T-helper 2 cell (primary cell): ENCODE data around the gene PTPRO.

Experiments used
- DNase-seq, 5 experiments: peaks; one replicate each; pipeline versions ENCODE4 v3.0.0 to v3.0.0-alpha.2; 2012 to 2022

Gene PTPRO

DNA sequence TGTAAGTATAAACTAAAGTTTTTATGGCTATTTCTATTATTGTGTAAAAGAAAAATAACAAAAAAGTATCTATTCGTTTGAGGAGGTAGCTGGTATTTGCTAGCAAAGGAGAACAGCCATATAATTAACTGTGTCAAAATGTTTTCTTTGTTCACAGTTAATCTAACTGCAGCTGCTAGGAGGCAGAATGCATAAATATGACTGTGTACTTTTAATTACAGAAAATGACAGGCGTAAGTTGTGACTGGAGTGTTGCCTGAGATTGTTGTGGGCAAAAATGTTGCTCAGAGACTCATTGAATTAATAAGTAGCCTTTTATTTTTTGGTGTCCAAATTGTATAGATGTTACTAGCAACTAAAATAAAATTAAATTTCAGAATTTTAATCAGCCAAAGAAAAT is 33.5 kb downstream of the PTPRO start:
- DNase-seq: no peak

- DNase-seq: no peak
Observed at GRCh38 chr12:15356951-15357364, 34.6 kb downstream of the PTPRO start.

DNA sequence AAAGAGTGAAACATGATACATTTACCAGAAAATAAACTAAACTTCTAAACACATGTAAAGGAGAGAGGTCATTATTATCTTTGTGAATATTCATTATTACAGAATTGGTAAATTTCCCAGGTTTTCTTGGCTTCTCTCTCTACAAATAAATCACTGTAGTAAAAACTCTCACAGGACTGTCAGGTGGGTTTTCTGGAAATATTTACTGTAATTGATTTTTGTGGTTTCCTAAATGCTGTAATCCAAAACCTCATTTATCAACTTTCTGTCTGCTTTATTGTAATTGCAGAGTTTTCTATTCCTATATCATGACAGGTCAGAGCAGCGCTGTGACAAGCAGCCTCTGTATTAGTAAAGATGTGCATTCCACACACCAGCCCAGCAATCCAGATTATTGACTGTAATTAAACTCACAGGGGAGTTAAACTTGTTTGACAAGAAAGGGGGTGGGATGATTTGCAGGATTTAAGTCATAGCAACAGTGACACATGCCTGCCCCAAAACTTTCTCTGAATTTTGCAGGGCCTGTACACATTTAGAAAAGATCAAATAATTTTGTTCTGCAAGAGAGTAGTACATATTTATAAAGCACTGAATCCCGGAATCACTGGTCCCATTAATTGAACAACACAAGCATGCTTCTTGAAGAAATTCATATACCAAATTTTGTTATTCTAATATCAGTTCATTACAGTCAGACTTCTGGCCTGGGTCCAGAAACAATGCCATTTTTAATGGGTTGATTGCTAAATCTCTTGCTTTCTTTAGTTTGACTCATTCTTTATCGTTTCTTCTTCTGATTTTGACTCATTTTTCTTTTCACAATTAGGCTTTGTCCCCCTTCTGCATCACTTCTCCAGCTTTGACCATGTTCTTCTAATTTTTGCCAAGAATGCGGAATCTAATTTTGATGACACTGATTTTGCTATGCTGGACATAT is 42.2 kb downstream of the PTPRO start:
- no peak for DNase-seq

GRCh38 chr12:15368812-15369211 is 46.5 kb downstream of the PTPRO start:
- no peak for DNase-seq

GRCh38 chr12:15372352-15372751 is 50.0 kb downstream of the PTPRO start:
- no peak for DNase-seq

GRCh38 chr12:15387772-15388171 is 65.5 kb downstream of the PTPRO start:
- no peak for DNase-seq

- DNase-seq: no peak
Observed at GRCh38 chr12:15389561-15389960, 67.3 kb downstream of the PTPRO start.

GRCh38 chr12:15393037-15393436 is 70.7 kb downstream of the PTPRO start:
- DNase-seq: no peak

DNA sequence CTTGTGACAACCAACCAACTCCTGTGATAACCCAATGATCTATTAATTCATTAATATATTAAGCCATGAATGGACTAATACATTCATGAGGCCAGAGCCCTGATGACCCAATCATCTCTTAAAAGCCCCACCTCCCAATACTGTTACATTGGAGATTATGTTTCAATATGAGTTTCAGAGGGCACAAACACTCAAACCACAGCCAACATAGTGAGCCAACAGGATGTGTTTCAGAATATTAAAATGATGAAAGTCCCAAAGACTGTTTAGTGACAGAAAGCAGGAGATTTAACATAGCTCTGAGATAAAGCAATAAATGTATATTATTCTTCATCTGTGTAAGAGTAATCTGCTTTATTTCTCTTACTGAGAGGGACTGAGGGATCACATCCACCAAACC is 71.7 kb downstream of the PTPRO start:
- no peak for DNase-seq

- DNase-seq: no peak
Observed at GRCh38 chr12:15404485-15404884, 82.2 kb downstream of the PTPRO start.

DNA sequence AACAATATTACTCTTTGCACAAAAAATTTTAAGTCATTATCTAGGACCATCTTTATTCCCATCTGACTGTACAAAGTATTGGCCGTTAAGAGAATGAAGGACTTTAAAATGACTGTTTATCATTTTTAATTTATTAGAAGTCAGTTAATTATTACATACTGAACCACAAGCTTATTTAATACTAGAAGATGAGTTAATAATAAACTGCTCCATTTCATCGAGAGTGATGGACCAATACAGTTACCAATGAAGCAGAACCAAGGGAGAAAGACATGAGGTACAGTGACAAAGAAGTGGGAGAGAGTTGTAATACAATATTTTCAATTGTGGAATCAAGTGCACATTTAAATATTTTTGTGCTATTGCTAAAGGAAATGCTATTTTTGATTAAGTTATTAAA is 83.3 kb downstream of the PTPRO start:
- DNase-seq: no peak

- DNase-seq: no peak
Observed at GRCh38 chr12:15407025-15407424, 84.7 kb downstream of the PTPRO start.

DNA sequence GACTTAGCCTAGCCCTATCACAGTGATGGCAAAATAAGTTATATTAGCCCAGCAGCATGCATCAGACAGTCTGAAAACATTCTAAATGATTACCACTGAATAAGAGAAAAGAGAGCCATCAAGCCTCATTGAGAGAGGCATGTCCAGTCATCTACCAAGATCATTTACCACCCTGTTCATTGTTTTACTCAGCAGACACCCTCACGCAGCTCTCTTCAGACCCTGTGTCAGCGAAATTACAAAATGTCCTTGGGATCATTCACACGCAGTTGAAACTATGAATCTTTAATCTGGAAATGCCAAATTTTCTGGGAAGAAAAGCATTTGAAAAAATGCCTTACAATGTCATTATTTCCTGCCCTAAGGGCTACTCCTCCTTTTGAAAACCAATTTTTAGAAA is 89.5 kb downstream of the PTPRO start:
- DNase-seq: no peak

DNA sequence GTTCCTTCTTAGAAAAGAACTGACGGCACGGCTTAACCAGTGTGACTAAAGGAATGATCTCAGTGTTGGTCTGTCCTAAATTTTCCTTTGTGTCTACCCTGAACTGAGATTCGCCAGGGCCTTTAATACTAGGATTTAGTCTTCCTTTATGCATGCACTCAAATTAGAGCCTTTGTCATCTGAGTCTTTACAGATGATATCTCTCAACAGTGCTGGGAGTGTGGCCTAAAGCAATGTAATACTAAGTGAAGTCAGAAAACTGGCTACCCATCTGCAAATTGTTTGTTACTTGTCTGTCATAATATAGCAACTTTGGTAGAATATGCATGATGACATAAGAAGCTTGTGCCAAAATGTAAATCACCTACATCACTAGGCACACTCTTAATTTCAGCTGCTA is 95.4 kb downstream of the PTPRO start:
- no peak for DNase-seq

GRCh38 chr12:15423629-15424028 is 101.3 kb downstream of the PTPRO start:
- no peak for DNase-seq

DNA sequence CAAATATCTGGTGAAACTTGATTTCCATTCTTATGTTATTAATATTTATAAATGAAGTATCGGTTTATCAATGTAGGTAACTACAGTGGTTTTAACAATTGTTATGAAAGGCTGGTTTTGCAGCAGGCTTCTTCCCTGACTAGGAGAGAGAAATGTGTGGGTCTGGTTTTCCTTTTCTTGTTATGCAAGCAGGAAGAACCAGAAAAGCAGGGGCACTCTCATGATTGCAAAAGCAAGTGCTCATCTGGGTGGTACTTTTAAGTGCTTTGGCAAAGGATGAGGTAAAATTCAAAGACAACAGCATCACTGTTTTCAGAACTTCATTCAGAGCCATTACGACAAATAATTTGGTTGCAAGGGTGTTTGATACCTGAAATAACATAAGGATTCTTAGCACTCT is 105.6 kb downstream of the PTPRO start:
- no peak for DNase-seq

DNA sequence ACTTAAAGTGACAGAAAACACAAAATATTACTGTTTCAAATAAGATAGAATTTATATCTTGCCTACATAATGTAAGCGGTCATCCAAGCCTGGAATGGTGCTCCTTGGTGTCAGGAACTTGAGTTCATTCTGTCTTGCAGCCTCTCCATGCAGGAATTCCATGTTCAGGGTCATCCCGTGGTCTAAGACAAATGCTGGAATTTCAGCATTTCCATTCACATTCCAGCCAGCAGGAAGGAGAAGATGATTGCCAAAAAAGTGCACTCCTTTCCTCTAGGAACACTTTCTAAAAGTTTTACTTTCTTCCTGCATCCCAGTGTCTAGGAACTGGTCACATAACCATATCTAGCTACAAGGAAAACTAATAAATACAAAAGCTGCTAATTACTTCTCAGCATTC is 106.3 kb downstream of the PTPRO start:
- no peak for DNase-seq

DNA sequence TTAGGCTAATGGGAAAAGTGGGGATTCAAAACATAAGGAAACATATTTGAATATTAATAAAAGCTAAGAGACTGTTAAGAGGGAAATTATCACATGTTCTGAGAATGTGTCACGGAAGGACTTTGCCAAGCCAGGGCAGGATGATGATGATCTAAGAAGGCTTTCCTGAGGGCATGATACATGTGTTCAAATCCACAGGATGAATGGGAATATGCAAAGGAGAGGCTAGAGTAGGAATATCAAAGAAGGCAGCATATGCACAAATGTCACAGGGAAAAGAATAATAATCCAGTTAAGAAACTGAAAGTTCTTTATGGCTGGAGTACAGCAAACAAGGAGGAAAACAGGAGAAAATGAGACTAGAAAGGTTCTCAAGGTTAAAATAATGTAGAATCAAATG is 107.0 kb downstream of the PTPRO start:
- DNase-seq: no peak

DNA sequence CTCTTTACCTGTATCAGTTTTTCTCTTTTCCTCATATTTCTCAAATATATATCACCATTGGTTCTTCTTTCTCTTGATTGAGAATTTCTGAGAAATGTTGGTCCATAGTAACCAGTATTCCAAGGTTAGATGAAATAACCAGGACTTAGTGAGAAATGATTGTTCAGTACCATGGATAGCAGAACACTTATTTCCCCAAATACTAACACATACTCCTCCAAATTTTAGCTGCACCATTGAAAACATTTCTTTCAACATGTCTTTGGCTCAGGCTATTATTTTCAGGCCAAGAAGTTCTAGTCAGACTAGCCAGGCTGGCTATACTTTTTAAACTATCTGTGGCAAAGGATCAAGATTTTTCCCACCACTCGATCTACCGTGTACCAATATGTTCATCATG is 113.3 kb downstream of the PTPRO start:
- DNase-seq: no peak

DNA sequence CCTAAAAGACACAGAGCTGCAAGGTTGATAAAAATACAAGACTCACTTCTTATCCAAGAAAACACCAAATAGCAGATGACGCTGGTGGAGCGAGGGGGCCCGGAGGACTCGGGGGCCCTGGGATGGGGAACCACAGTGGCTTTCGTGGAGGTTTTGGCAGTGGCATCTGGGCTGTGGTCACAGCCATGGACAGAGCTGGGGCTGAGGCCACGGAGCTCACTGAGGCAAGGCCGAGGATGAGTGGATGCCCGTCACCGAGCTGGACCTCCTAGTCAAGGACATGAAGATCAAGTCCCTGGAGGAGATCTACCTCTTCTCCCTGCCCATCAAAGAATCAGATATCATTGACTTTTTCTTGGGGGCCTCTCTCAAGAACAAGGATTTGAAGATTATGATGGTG is 117.2 kb downstream of the PTPRO start:
- no peak for DNase-seq

DNA sequence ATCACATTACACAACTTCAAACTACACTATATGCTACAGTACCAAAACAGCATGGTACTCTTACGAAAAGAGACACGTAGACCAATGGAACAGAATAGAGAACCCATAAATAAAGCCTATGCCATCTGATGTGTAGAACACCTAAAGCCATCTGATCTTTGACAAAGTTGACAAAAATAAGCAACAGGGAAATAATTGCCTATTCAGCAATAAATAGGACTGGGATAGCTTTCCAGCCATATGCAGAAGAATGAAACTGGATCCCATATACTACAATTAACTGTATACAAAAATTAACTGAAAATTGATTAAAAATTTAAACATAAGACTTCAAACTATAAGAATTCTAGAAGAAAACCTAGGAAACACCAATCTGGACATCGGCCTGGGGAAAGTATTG is 120.7 kb downstream of the PTPRO start:
- no peak for DNase-seq

DNA sequence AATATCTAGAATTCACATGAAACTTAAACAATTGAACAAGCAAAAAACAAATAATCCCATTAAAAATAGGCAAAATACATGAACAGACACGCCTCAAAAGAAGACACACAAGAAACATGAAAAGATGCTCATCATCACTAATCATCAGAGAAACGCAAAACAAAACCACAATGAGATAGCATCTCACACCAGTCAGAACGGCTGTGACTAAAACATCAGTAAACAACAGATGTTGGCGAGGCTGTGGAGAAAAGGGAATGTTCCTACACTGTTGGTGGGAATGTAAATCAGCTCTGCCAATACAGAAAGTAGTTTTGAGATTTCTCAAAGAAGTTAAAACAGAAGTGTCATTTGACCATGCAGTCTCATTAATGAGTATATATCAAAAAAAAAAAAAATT is 121.3 kb downstream of the PTPRO start:
- peak in 1 of 5 experiments; percentile 13 for DNase-seq

GRCh38 chr12:15444523-15444922 is 122.2 kb downstream of the PTPRO start:
- DNase-seq: no peak

DNA sequence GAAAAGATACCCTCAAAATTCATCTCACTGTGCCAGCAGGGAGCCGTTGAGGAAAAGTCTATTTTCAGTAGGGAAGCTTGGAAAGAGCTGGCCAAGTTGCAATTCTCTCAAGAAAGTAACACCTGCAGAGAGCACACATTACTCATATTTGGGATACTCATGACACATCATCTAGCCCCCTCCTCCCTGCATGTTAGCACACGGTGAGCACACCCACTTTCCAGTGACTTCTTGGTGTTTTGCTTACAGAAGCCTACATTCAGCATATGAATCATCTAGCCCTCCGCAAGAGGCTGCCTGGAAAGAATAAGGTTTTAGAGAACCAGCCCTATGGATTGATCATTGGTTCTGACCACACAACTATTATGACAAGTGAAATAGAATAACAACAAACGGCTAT is 124.5 kb downstream of the PTPRO start:
- no peak for DNase-seq

DNA sequence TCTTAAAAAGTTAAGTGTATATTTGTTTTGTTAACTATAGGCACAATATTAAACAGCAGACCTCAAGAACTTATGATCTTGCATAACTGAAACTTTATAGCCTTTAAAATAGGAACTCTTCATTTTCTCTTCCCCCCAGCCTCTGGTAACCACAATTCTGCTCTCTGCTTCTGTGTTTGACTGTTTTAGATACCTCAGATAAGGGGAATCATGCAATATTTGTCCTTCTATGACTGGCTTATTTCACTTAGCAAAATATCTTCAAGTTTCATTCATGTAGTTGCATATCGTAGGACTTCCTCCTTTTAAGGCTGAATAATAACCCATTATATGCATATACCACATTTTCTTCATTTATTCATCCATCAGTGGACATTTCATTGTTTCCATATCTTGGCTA is 131.3 kb downstream of the PTPRO start:
- DNase-seq: peak in 1 of 5 experiments; percentile 80
